H9 (cell line): ENCODE data around the gene LNP1. TPM values are rescaled to one million over a fixed set of nuclear protein-coding genes. Genes with fewer than 3 reads are reported as not detected.
A peak's percentile ranks its signal among the peaks of the same experiment; 100 is the strongest.

Source experiments
- DNase-seq: peaks from one replicate; pipeline ENCODE4 v3.0.0-alpha.2; 2017
- H2AFZ ChIP-seq: one replicate; pipeline ENCODE4 v1.6.1; 2013; ENCODE audit warnings: mild to moderate bottlenecking, low read length, control low read depth, moderate library complexity
- H2AK5ac ChIP-seq: 2 replicates; pipeline ENCODE4 v1.6.1; 2013; ENCODE audit warnings: low read length, control low read depth, mixed read lengths; ENCODE audit not compliant: insufficient read length
- H2BK120ac ChIP-seq: one replicate; pipeline ENCODE4 v1.6.1; 2013; ENCODE audit warnings: low read depth, mild to moderate bottlenecking, low read length, control low read depth, inconsistent platforms; ENCODE audit not compliant: poor library complexity, severe bottlenecking
- H2BK12ac ChIP-seq: 2 replicates; pipeline ENCODE4 v1.6.1; 2013; ENCODE audit warnings: low read length, control low read depth, mixed read lengths, low read depth; ENCODE audit not compliant: insufficient read length
- H2BK15ac ChIP-seq: 2 replicates; pipeline ENCODE4 v1.6.1; 2013; ENCODE audit warnings: low read depth, low read length, control low read depth
- H2BK20ac ChIP-seq: one replicate; pipeline ENCODE4 v1.6.1; 2013; ENCODE audit warnings: low read depth, mild to moderate bottlenecking, low read length, control low read depth, inconsistent platforms; ENCODE audit not compliant: poor library complexity, severe bottlenecking
- H2BK5ac ChIP-seq: 2 replicates; pipeline ENCODE4 v1.6.1; 2013; ENCODE audit warnings: low read length, control low read depth, mixed read lengths; ENCODE audit not compliant: insufficient read length
- H3K14ac ChIP-seq: 2 replicates; pipeline ENCODE4 v1.6.1; 2013; ENCODE audit warnings: low read length, control low read depth; ENCODE audit not compliant: insufficient read depth
- H3K18ac ChIP-seq: 2 replicates; pipeline ENCODE4 v1.6.1; 2013; ENCODE audit warnings: low read depth, mild to moderate bottlenecking, mixed read lengths, low read length, control low read depth; ENCODE audit not compliant: insufficient read length
- H3K23ac ChIP-seq: 2 replicates; pipeline ENCODE4 v1.6.1; 2013; ENCODE audit warnings: low read length, control low read depth, mixed read lengths, low read depth; ENCODE audit not compliant: insufficient read length
- H3K23me2 ChIP-seq: 2 replicates; pipeline ENCODE4 v1.6.1; 2013; ENCODE audit warnings: low read depth, mild to moderate bottlenecking, mixed read lengths, low read length, control low read depth; ENCODE audit not compliant: insufficient read length, poor library complexity, severe bottlenecking
- H3K27ac ChIP-seq: 2 replicates; pipeline ENCODE4 v1.5.1; 2013; ENCODE audit warnings: low read length, control low read depth, mixed read lengths, low read depth; ENCODE audit not compliant: insufficient read length
- H3K27me3 ChIP-seq: 2 replicates; pipeline ENCODE4 v1.6.1; 2013; ENCODE audit warnings: low read length, control low read depth, inconsistent platforms; ENCODE audit not compliant: insufficient read depth
- H3K4ac ChIP-seq: 2 replicates; pipeline ENCODE4 v1.6.1; 2013; ENCODE audit warnings: low read depth, mild to moderate bottlenecking, control low read depth, inconsistent platforms, low read length, moderate library complexity
- H3K4me1 ChIP-seq: 2 replicates; pipeline ENCODE4 v1.6.1; 2013; ENCODE audit warnings: low read length, control low read depth, inconsistent platforms; ENCODE audit not compliant: insufficient read depth
- H3K4me2 ChIP-seq: 2 replicates; pipeline ENCODE4 v1.6.1; 2013; ENCODE audit warnings: low read length, control low read depth, mixed read lengths; ENCODE audit not compliant: insufficient read length, insufficient read depth
- H3K56ac ChIP-seq: 2 replicates; pipeline ENCODE4 v1.6.1; 2013; ENCODE audit warnings: low read depth, mild to moderate bottlenecking, mixed read lengths, low read length, control low read depth; ENCODE audit not compliant: insufficient read length
- H3K79me1 ChIP-seq: 2 replicates; pipeline ENCODE4 v1.6.1; 2013; ENCODE audit warnings: low read depth, mild to moderate bottlenecking, moderate library complexity, low read length, control low read depth, inconsistent platforms; ENCODE audit not compliant: insufficient read depth, poor library complexity, severe bottlenecking
- H3K79me2 ChIP-seq: 2 replicates; pipeline ENCODE4 v1.6.1; 2013; ENCODE audit warnings: low read length, control low read depth, inconsistent platforms; ENCODE audit not compliant: insufficient read depth
- H3K9ac ChIP-seq: 2 replicates; pipeline ENCODE4 v1.6.1; 2013; ENCODE audit warnings: low read length, control low read depth, mixed read lengths; ENCODE audit not compliant: insufficient read length; ENCODE audit errors: extremely low read depth
- H3K9me3 ChIP-seq: one replicate; pipeline ENCODE4 v1.6.1; 2013; ENCODE audit warnings: low read depth, low read length, inconsistent platforms; ENCODE audit not compliant: control insufficient read depth
- H3T11ph ChIP-seq: one replicate; pipeline ENCODE4 v1.6.1; 2013; ENCODE audit warnings: mild to moderate bottlenecking, low read length, control low read depth, inconsistent platforms
- H4K20me1 ChIP-seq: one replicate; pipeline ENCODE4 v1.6.1; 2013; ENCODE audit not compliant: control insufficient read depth, insufficient read length, insufficient read depth
- H4K5ac ChIP-seq: 2 replicates; pipeline ENCODE4 v1.6.1; 2013; ENCODE audit warnings: low read depth, mild to moderate bottlenecking, mixed read lengths, low read length, control low read depth; ENCODE audit not compliant: insufficient read length
- H4K8ac ChIP-seq: replicated peaks from 2 replicates; pipeline ENCODE4 v1.6.1; 2013; ENCODE audit warnings: low read length, control low read depth, mixed read lengths, low read depth; ENCODE audit not compliant: insufficient read length
- H4K91ac ChIP-seq: 2 replicates; pipeline ENCODE4 v1.6.1; 2013; ENCODE audit warnings: low read depth, mild to moderate bottlenecking, moderate library complexity, mixed read lengths, low read length, control low read depth; ENCODE audit not compliant: insufficient read length
- H3K27ac Mint-ChIP-seq, 3 experiments: 2 replicates in 2 of 3; 3 replicates in 1 of 3; pipeline ENCODE4 v1.8.0; 2020 to 2021; ENCODE audit warnings: mixed read lengths in 3 of 3, mild to moderate bottlenecking in 1 of 3, moderate library complexity in 1 of 3
- H3K27me3 Mint-ChIP-seq: 2 replicates; pipeline ENCODE4 v1.8.0; 2021; ENCODE audit warnings: low read depth, mild to moderate bottlenecking, moderate library complexity, mixed read lengths
- H3K36me3 Mint-ChIP-seq, 3 experiments: 2 replicates in 2 of 3; 3 replicates in 1 of 3; pipeline ENCODE4 v1.8.0; 2020 to 2021; ENCODE audit warnings: low read depth in 3 of 3, mixed read lengths in 3 of 3; ENCODE audit not compliant: insufficient read depth in 1 of 3
- H3K4me1 Mint-ChIP-seq, 2 experiments: 2 replicates each; pipeline ENCODE4 v1.8.0; 2020; ENCODE audit warnings: mixed read lengths in 2 of 2
- H3K4me3 Mint-ChIP-seq, 2 experiments: 2 replicates in 1 of 2; 3 replicates in 1 of 2; pipeline ENCODE4 v1.8.0; 2020 to 2021; ENCODE audit warnings: mild to moderate bottlenecking in 2 of 2, mixed read lengths in 2 of 2, moderate library complexity in 1 of 2
- H3K9me3 Mint-ChIP-seq, 2 experiments: 2 replicates in 1 of 2; 3 replicates in 1 of 2; pipeline ENCODE4 v1.8.0; 2020; ENCODE audit warnings: mild to moderate bottlenecking in 2 of 2, mixed read lengths in 2 of 2, moderate library complexity in 1 of 2
- WGBS: extraction: QIAGEN DNeasy Blood & Tissue Kit; methylation state at CpG from one replicate; pipeline ENCODE4 v1.1.7; 2013; ENCODE audit warnings: missing lambda C conversion rate, low lambda C conversion rate, mixed read lengths; ENCODE audit not compliant: insufficient read length; ENCODE audit errors: extremely low coverage; 5-methylcytosine and 5-hydroxymethylcytosine counted together
- total RNA-seq: library from RNA; stranded (reverse); gene quantifications from 2 replicates; pipeline ENCODE4 v1.2.1, GENCODE V29; 2021
- TF ChIP-seq, protein P1 (sequence below): fragments of 200-600 bp; sonication (generic); conservative IDR thresholded peaks from 3 replicates; pipeline ENCODE4 v1.8.0; 2021; ENCODE audit warnings: antibody characterized with exemption, mild to moderate bottlenecking

LNP1 gene
- total RNA-seq, 1 experiment from 2014 or later: 4.1 TPM

DNA sequence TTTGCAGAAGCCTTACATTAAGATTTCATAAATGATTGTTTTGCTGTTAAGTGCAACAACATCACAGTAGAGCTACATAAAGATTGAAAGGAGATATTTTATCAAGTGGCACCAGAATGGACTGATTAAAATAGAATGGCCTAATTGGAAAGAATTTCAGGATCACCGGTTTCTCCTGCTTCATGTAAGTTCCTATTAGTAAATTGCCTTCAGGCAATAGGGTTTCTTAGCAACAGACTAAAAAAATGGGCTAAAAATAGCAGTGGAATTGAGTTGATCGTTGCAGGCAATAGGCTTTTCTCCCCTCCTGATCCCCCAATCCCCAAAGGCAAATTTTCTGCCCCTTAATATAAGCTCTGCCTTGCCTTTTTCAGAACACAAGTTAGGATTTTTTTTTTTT, 917 bp downstream of the LNP1 start:
- Histone ChIP-seq H4K8ac (no peak overlapping the region), H2BK12ac (no peak overlapping the region), H3K23me2 (peaks cover 6% of the 10 kb centered on the region), H3K18ac (no peak overlapping the region), H3K56ac (no peak overlapping the region), H2BK5ac (no peak overlapping the region), H4K5ac (no peak overlapping the region), H3K23ac (no peak overlapping the region), H3K27me3 (no peaks in the 10 kb centered on the region), H3K4me2 (peak overlapping the region; percentile 74), H3K4ac (no peak overlapping the region), H3K27ac (no peak overlapping the region), H2AFZ (no peak overlapping the region), H3K9ac (peak overlapping the region; percentile 30), H2BK120ac (no peak overlapping the region), H3K14ac (no peak overlapping the region), H2AK5ac (no peak overlapping the region), H2BK20ac (no peak overlapping the region), H4K91ac (no peak overlapping the region), H4K20me1 (no peaks in the 10 kb centered on the region), H2BK15ac (no peak overlapping the region), H3K9me3 (no peaks in the 10 kb centered on the region), H3K79me1 (no peaks in the 10 kb centered on the region), H3K4me1 (0 out of 2 replicates have a peak, but pooled peaks cover 2% of the 10 kb centered on the region), H3K79me2 (peaks cover 22% of the 10 kb centered on the region; the same call in 1 of the 2 replicates), H3T11ph (no peak overlapping the region)
- no CpG with 5 or more reads among the region's 2 CpGs for WGBS
- TF ChIP-seq, protein P1, sequence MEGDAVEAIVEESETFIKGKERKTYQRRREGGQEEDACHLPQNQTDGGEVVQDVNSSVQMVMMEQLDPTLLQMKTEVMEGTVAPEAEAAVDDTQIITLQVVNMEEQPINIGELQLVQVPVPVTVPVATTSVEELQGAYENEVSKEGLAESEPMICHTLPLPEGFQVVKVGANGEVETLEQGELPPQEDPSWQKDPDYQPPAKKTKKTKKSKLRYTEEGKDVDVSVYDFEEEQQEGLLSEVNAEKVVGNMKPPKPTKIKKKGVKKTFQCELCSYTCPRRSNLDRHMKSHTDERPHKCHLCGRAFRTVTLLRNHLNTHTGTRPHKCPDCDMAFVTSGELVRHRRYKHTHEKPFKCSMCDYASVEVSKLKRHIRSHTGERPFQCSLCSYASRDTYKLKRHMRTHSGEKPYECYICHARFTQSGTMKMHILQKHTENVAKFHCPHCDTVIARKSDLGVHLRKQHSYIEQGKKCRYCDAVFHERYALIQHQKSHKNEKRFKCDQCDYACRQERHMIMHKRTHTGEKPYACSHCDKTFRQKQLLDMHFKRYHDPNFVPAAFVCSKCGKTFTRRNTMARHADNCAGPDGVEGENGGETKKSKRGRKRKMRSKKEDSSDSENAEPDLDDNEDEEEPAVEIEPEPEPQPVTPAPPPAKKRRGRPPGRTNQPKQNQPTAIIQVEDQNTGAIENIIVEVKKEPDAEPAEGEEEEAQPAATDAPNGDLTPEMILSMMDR: no peak
- DNase-seq: no peak
- H3K4me1 Mint-ChIP-seq: peaks cover 27 to 29% of the 10 kb centered on the region in 2 experiments
- H3K27ac Mint-ChIP-seq: peak overlapping the region in 1 of 3 experiments; percentile 98; a peak in 2 of 7 replicates
- H3K4me3 Mint-ChIP-seq: peak overlapping the region; percentile 83 to 91
- H3K27me3 Mint-ChIP-seq: peaks cover 4% of the 10 kb centered on the region
- peaks cover 14 to 22% (median 16%) of the 10 kb centered on the region in 3 experiments for H3K36me3 Mint-ChIP-seq
- no peaks in the 10 kb centered on the region for H3K9me3 Mint-ChIP-seq
